Astrocyte (in vitro differentiated cells and primary cell): Measurements from ENCODE around the gene RILPL1. TPM values are rescaled to one million over a fixed set of nuclear protein-coding genes. Genes with fewer than 3 reads are reported as not detected.
"Not testable (repeated sequence)": the region's sequence is repeated elsewhere in the genome, so short reads cannot be mapped to it uniquely, and the experiment has no call there.

ENCODE experiments used
- DNase-seq: peaks from one replicate; pipeline ENCODE4 v3.0.0-alpha.2; 2010; ENCODE audit warnings: low read depth
- FAIRE-seq: peaks from 2 replicates; lab custom pipeline; 2011; peaks lifted over from hg19 to GRCh38; lab: Jason Lieb, UNC
- H2AFZ ChIP-seq: 2 replicates; pipeline ENCODE4 v1.6.0; 2012; ENCODE audit warnings: low read depth, low read length, inconsistent platforms
- H3K27ac ChIP-seq: 2 replicates; pipeline ENCODE4 v1.5.1; 2011; ENCODE audit warnings: low read depth, low read length, inconsistent platforms
- H3K27me3 ChIP-seq: 2 replicates; pipeline ENCODE4 v1.6.0; 2011; ENCODE audit warnings: low read length, inconsistent platforms; ENCODE audit not compliant: insufficient read depth
- H3K36me3 ChIP-seq: 2 replicates; pipeline ENCODE4 v1.5.1; 2011; ENCODE audit warnings: low read length, inconsistent platforms; ENCODE audit not compliant: insufficient read depth
- H3K4me1 ChIP-seq: 2 replicates; pipeline ENCODE4 v1.5.1; 2011; ENCODE audit warnings: low read length, inconsistent platforms; ENCODE audit not compliant: insufficient read depth
- H3K4me2 ChIP-seq: 2 replicates; pipeline ENCODE4 v1.6.0; 2012; ENCODE audit warnings: low read length, inconsistent platforms
- H3K4me3 ChIP-seq: 2 replicates; pipeline ENCODE4 v1.5.1; 2011; ENCODE audit warnings: low read depth, mild to moderate bottlenecking, low read length, inconsistent platforms; ENCODE audit not compliant: insufficient read depth
- H3K79me2 ChIP-seq: 2 replicates; pipeline ENCODE4 v1.6.0; 2012; ENCODE audit warnings: mild to moderate bottlenecking, low read length, inconsistent platforms; ENCODE audit not compliant: insufficient read depth
- H3K9ac ChIP-seq: 2 replicates; pipeline ENCODE4 v1.6.0; 2012; ENCODE audit warnings: mild to moderate bottlenecking, low read length, inconsistent platforms
- H3K9me3 ChIP-seq: 2 replicates; pipeline ENCODE4 v1.5.1; 2012; ENCODE audit warnings: low read depth, mild to moderate bottlenecking, low read length, inconsistent platforms; ENCODE audit not compliant: insufficient read depth
- H4K20me1 ChIP-seq: 2 replicates; pipeline ENCODE4 v1.6.0; 2012; ENCODE audit warnings: low read length, inconsistent platforms; ENCODE audit not compliant: insufficient read depth
- H3K27ac Mint-ChIP-seq: one replicate; pipeline ENCODE4 v1.8.0; 2021; ENCODE audit warnings: mild to moderate bottlenecking, mixed read lengths; ENCODE audit not compliant: unreplicated experiment
- H3K27me3 Mint-ChIP-seq: one replicate; pipeline ENCODE4 v1.8.0; 2021; ENCODE audit warnings: low read depth, mixed read lengths; ENCODE audit not compliant: unreplicated experiment
- H3K36me3 Mint-ChIP-seq: one replicate; pipeline ENCODE4 v1.8.0; 2021; ENCODE audit warnings: low read depth, mixed read lengths; ENCODE audit not compliant: unreplicated experiment
- H3K4me1 Mint-ChIP-seq: one replicate; pipeline ENCODE4 v1.8.0; 2021; ENCODE audit warnings: low read depth, mixed read lengths; ENCODE audit not compliant: unreplicated experiment
- H3K4me3 Mint-ChIP-seq: one replicate; pipeline ENCODE4 v1.8.0; 2021; ENCODE audit warnings: mild to moderate bottlenecking, moderate library complexity, mixed read lengths; ENCODE audit not compliant: unreplicated experiment
- H3K9me3 Mint-ChIP-seq: one replicate; pipeline ENCODE4 v1.8.0; 2021; ENCODE audit warnings: mild to moderate bottlenecking, mixed read lengths; ENCODE audit not compliant: unreplicated experiment
- EZH2 ChIP-seq: IDR thresholded peaks from 2 replicates; pipeline ENCODE4 v1.6.1; 2012; ENCODE audit warnings: mild to moderate bottlenecking, low read length, inconsistent platforms; ENCODE audit not compliant: insufficient read depth
- total RNA-seq: library from RNA; stranded (reverse); gene quantifications from 2 replicates; pipeline ENCODE4 v1.2.1, GENCODE V29; 2021
- TF ChIP-seq, protein P1 (sequence below): IDR thresholded peaks from 2 replicates; pipeline ENCODE4 v1.5.1; 2011; ENCODE audit warnings: low read depth, mild to moderate bottlenecking, inconsistent platforms, low read length, moderate library complexity; ENCODE audit not compliant: insufficient read depth

The RILPL1 gene
- total RNA-seq, 1 donor from 2014 or later, result 23.0 TPM

DNA sequence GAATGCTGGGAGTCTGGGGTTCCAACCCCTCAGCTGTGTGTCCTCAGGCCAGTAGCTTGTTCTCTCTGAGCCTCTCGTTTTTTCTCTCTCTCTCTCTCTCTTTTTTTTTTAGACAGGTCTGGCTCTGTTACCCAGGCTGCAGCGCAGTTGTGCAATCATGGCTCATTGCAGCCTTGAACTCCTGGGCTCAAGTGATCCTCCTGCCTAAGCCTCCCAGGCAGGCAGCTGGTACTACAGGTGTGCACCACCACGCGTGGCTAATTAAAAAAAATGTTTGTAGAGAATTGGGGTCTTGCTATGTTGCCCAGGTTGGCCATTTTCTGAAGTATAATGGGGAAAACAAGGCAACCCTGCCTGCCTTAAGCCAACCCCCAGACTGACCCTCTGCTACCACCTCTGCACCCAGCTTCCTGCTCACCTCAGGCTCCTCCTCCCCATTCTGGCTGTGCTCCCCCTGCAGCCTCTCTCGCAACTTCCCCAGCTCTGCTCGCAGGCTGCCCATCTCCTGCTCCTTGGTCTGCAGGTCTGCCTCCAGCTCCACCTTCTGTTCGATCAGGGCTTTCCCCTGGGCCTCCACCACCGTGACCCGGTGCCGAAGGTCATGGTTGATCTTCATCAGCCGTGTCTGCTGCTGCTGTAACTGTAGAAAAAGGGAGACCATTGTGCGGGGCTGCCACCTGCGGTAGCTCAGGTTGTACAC is 35.2 kb downstream of the RILPL1 start:
- FAIRE-seq, result no peak
- H4K20me1 ChIP-seq, result no peaks in the 10 kb centered on the region
- H3K4me3 ChIP-seq, result no peak overlapping the region
- Mint-ChIP-seq H3K27ac (no peak overlapping the region), H3K36me3 (peaks cover 24% of the 10 kb centered on the region), H3K4me3 (no peak overlapping the region), H3K27me3 (no peaks in the 10 kb centered on the region), H3K9me3 (no peaks in the 10 kb centered on the region), H3K4me1 (no peaks in the 10 kb centered on the region)
- TF ChIP-seq EZH2, result no peak
- TF ChIP-seq, protein P1, sequence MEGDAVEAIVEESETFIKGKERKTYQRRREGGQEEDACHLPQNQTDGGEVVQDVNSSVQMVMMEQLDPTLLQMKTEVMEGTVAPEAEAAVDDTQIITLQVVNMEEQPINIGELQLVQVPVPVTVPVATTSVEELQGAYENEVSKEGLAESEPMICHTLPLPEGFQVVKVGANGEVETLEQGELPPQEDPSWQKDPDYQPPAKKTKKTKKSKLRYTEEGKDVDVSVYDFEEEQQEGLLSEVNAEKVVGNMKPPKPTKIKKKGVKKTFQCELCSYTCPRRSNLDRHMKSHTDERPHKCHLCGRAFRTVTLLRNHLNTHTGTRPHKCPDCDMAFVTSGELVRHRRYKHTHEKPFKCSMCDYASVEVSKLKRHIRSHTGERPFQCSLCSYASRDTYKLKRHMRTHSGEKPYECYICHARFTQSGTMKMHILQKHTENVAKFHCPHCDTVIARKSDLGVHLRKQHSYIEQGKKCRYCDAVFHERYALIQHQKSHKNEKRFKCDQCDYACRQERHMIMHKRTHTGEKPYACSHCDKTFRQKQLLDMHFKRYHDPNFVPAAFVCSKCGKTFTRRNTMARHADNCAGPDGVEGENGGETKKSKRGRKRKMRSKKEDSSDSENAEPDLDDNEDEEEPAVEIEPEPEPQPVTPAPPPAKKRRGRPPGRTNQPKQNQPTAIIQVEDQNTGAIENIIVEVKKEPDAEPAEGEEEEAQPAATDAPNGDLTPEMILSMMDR, result no peak
- H2AFZ ChIP-seq, result no peak overlapping the region
- no peaks in the 10 kb centered on the region for H3K79me2 ChIP-seq
- H3K9me3 ChIP-seq, result no peaks in the 10 kb centered on the region
- no peaks in the 10 kb centered on the region for H3K36me3 ChIP-seq
- H3K4me1 ChIP-seq, result no peaks in the 10 kb centered on the region
- H3K4me2 ChIP-seq, result no peak overlapping the region
- H3K27ac ChIP-seq, result no peak overlapping the region
- no peak for DNase-seq
- H3K27me3 ChIP-seq, result no peaks in the 10 kb centered on the region
- H3K9ac ChIP-seq, result no peak overlapping the region

DNA sequence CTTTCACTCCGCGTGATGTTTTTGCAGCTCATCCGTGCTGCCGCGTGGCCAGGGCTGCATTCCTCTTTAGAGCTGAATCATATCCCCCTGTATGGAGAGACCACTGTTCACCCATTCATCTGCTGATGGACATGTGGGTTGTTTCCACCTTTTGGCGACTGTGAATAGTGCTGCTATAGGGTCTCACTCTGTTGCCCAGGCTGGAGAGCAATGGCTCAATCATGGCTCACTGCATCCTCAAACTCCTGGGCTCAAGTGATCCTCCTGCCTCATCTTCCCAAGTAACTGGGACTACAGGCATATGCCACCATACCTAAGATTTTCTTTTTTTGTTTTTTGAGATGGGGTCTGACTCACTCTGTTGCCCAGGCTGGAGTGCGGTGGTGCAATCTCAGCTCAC is 36.5 kb downstream of the RILPL1 start:
- no peak overlapping the region for H3K9ac ChIP-seq
- H3K79me2 ChIP-seq, result no peaks in the 10 kb centered on the region
- no peak overlapping the region for H3K27ac ChIP-seq
- no peak overlapping the region for H3K4me3 ChIP-seq
- no peaks in the 10 kb centered on the region for H3K4me1 Mint-ChIP-seq
- H3K36me3 Mint-ChIP-seq, result peaks cover 28% of the 10 kb centered on the region
- no peak overlapping the region for H3K4me2 ChIP-seq
- H2AFZ ChIP-seq, result no peak overlapping the region
- DNase-seq, result no peak
- no peaks in the 10 kb centered on the region for H3K27me3 Mint-ChIP-seq
- H3K27ac Mint-ChIP-seq, result no peak overlapping the region
- H3K4me3 Mint-ChIP-seq, result no peak overlapping the region
- no peaks in the 10 kb centered on the region for H3K9me3 Mint-ChIP-seq
- no peaks in the 10 kb centered on the region for H4K20me1 ChIP-seq
- no peaks in the 10 kb centered on the region for H3K36me3 ChIP-seq
- no peaks in the 10 kb centered on the region for H3K4me1 ChIP-seq
- no peaks in the 10 kb centered on the region for H3K27me3 ChIP-seq
- H3K9me3 ChIP-seq, result no peaks in the 10 kb centered on the region
- no peak for TF ChIP-seq EZH2
- TF ChIP-seq, protein P1, result no peak
- no peak for FAIRE-seq

DNA sequence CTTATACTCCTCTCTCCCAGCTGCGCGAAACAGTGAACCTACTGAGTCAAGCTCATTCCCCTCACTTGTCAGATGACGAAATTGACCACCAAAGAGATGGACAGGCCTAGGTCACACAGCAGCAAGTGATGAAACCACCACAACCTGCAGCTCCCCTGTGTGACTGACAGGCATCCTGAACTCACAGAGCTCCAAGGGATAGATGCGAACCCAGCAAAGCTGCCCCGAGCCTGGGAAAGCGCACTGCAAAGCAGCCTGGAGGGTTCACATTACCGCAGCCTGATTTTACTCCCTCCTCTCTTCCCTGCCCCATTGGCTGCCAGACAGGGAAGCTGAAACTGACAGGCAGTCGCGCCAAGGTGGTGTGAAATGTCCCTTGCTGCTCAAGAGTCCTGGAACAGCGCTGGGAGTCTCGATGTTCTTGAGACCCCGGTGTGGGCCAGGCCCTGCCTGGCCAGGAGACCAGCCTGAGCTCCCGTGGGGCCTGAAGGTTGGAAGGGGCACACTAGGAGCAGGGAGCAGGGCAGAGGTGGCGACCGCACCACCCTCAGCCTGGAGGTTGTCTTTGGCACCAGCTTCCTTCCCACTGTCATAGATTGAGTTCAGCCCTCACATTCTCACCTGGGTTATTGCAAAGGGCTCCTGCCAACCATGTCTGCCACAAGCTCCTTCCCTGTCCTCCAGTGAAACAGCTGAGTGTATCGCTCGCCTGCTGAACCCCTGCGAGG is 39.2 kb downstream of the RILPL1 start:
- Histone ChIP-seq H4K20me1 (no peaks in the 10 kb centered on the region), H3K27me3 (no peaks in the 10 kb centered on the region), H3K4me2 (no peak overlapping the region), H3K4me1 (no peaks in the 10 kb centered on the region), H3K9me3 (no peaks in the 10 kb centered on the region), H2AFZ (no peak overlapping the region), H3K36me3 (no peaks in the 10 kb centered on the region), H3K27ac (no peak overlapping the region), H3K4me3 (no peak overlapping the region), H3K79me2 (no peaks in the 10 kb centered on the region), H3K9ac (no peak overlapping the region)
- DNase-seq (no peak), FAIRE-seq (no peak)
- H3K4me3 Mint-ChIP-seq, result no peak overlapping the region
- peaks cover 24% of the 10 kb centered on the region for H3K36me3 Mint-ChIP-seq
- H3K9me3 Mint-ChIP-seq, result no peaks in the 10 kb centered on the region
- no peak overlapping the region for H3K27ac Mint-ChIP-seq
- no peaks in the 10 kb centered on the region for H3K4me1 Mint-ChIP-seq
- TF ChIP-seq, protein P1, result no peak
- TF ChIP-seq EZH2, result no peak
- no peaks in the 10 kb centered on the region for H3K27me3 Mint-ChIP-seq

DNA sequence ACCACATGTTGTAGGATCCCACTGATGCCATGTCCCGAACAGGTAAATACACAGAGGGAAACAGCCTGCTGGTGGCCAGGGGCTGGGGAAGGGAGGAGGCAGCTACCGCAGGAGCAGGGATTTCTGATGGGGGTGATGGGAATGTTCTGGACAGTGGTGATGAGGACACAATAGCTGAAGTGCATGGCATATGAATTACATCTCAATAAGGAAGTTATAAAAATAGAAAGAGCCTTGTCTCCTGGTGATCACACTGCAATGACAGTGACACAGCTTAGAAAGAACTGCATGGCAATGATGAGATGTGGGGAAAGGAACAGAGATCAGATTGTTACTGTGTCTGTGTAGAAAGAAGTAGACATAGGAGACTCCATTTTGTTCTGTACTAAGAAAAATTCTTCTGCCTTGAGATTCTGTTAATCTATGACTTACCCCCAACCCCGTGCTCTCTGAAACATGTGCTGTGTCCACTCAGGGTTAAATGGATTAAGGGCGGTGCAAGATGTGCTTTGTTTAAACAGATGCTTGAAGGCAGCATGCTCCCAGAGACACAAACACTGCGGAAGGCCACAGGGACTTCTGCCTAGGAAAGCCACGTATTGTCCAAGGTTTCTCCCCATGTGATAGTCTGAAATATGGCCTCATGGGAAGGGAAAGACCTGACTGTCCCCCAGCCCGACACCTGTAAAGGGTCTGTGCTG is 41.0 kb downstream of the RILPL1 start:
- not testable (repeated sequence) for H3K9me3 Mint-ChIP-seq, H2AFZ ChIP-seq

More for the DNA sequence above, 41.0 kb downstream of the RILPL1 start:
- DNase-seq, H3K4me1 ChIP-seq, H3K79me2 ChIP-seq, H3K4me3 Mint-ChIP-seq, H4K20me1 ChIP-seq, H3K4me3 ChIP-seq, FAIRE-seq, H3K27me3 ChIP-seq, H3K36me3 ChIP-seq, H3K4me1 Mint-ChIP-seq, H3K9me3 ChIP-seq, H3K4me2 ChIP-seq, H3K9ac ChIP-seq, H3K27ac Mint-ChIP-seq, H3K27ac ChIP-seq, H3K27me3 Mint-ChIP-seq: not testable (repeated sequence)
- H3K36me3 Mint-ChIP-seq, result peaks cover 24% of the 10 kb centered on the region
